GM12865 (cell line): ENCODE measurements around the gene RBX1.
"Not testable (repeated sequence)": the region's sequence is repeated elsewhere in the genome, so short reads cannot be mapped to it uniquely, and the experiment has no call there.

ENCODE experiments used
- DNase-seq: peaks from one replicate; pipeline ENCODE4 v3.0.0; 2010; ENCODE audit warnings: low read depth
- H3K4me3 ChIP-seq: 2 replicates; pipeline ENCODE4 v1.5.1; 2011; ENCODE audit warnings: mild to moderate bottlenecking, low read depth, low read length, control low read depth
- TF ChIP-seq, protein P1 (sequence below): IDR thresholded peaks from 2 replicates; pipeline ENCODE4 v1.5.1; 2011; ENCODE audit warnings: low read length, control low read depth, low read depth, inconsistent platforms; ENCODE audit not compliant: insufficient read depth; ENCODE audit errors: missing control alignments

The RBX1 gene

DNA sequence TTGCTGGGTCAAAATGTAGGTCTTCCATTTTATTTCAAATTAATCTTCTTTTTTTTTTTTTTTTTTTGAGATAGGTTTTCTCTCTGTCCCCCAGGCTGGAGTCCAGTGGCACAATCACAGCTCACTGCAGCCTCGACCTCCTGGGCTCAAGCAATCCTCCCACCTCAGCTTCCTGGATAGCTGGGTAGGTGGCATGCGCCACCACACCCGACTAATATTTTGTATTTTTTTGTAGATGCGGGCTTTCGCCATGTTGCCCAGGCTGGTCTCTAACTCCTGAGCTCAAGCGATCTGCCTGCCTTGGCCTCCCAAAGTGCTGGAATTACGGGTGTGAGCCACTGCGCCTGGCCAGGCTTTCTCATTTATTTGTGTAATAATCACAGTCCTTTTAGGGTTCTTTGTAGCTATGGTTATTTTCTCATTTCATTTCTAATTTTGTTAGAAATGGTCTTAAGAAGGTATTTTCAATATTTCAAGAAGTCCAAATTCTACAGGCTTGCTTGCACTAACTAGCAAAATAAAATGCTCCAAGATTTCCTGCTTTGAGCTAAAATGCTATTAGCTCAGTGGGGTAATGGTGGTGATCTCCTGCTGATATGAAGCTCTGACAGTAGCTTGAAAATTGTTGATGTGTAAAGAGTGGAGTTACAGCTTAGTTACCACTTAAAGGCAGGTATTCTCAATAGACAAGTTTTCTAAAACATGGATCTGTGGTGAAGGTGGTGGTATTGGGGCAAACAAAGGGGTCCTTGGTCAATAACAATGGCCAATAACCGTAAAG, 50.0 kb downstream of the RBX1 start:
- H3K4me3 ChIP-seq, result no peak overlapping the region
- DNase-seq, result no peak
- TF ChIP-seq, protein P1, sequence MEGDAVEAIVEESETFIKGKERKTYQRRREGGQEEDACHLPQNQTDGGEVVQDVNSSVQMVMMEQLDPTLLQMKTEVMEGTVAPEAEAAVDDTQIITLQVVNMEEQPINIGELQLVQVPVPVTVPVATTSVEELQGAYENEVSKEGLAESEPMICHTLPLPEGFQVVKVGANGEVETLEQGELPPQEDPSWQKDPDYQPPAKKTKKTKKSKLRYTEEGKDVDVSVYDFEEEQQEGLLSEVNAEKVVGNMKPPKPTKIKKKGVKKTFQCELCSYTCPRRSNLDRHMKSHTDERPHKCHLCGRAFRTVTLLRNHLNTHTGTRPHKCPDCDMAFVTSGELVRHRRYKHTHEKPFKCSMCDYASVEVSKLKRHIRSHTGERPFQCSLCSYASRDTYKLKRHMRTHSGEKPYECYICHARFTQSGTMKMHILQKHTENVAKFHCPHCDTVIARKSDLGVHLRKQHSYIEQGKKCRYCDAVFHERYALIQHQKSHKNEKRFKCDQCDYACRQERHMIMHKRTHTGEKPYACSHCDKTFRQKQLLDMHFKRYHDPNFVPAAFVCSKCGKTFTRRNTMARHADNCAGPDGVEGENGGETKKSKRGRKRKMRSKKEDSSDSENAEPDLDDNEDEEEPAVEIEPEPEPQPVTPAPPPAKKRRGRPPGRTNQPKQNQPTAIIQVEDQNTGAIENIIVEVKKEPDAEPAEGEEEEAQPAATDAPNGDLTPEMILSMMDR, result no peak

DNA sequence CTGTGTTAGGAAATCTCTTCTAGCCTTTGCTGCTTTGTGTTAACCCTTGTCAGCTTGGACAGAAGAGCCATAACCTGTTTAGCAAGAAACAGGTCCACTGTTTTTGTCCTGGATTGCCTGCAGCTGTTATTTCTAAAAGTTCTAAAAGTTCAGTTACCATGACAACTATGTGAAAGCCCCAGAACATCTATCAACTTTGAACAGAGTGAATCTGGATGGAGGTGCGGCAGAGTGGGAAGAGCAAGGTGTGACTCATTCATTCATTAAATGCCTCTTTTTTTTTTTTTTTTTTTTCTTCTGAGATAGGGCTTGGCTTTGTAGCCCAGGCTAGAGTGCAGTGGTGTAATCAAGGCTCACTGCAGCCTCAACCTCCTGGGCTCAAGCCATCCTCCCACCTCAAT, 50.5 kb downstream of the RBX1 start:
- TF ChIP-seq, protein P1, result no peak
- no peak for DNase-seq
- no peak overlapping the region for H3K4me3 ChIP-seq

DNA sequence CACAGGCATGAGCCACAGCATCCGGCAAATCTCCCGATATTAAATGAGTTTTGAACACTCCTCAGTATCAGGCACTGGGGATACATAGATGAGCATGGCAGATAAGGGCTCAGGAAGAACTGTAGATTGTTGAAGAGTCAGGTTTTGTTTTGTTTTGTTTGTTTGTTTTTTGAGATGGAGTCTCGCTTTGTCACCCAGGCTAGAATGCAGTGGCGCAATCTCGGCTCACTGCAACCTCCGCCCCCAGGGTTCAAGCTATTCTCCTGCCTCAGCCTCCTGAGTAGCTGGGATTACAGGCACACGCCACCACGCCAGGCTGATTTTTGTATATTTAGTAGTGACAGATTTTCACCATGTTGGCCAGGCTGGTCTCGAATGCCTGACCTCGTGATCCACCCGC, 51.2 kb downstream of the RBX1 start:
- not testable (repeated sequence) for DNase-seq, H3K4me3 ChIP-seq

DNA sequence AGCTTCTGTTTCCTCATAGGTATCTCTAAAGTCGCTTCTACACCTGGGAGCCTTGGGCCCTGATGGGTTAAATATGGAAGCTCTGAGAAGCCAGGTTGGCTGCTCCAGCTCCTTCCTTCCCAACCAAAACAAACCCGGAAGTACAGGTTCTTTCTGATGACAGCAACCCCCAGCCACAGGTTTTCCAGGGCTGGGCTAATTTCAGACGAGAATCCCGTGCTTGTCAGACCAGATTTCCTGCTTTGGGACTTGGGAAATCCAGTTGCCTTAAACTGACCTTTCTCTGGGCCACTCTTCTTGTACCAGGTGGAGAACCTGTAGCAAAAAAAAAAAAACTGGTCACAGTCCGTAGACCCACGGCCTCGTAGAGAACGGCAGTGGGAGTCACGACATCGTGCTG, 51.9 kb downstream of the RBX1 start:
- TF ChIP-seq, protein P1, result no peak
- DNase-seq, result no peak
- H3K4me3 ChIP-seq, result no peak overlapping the region

DNA sequence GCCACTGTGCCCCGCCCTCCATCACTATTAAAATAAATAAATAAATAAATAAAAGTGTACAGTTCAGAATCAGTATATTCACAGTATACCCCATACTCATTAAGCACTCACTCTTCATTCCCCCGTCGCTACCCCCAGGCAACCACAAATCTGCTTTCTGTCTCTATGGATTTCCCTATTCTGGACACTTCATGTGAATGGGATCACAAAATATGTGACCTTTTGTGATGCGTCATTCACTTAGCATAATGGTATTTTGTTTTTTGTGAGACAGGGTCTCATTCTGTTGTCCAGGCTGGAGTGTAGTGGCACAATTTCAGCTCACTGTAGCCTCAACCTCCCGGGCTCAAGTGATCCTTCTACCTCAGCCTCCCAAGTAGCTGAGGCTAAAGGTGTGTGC, 52.8 kb downstream of the RBX1 start:
- TF ChIP-seq, protein P1, result no peak
- no peak for DNase-seq
- H3K4me3 ChIP-seq, result no peak overlapping the region

DNA sequence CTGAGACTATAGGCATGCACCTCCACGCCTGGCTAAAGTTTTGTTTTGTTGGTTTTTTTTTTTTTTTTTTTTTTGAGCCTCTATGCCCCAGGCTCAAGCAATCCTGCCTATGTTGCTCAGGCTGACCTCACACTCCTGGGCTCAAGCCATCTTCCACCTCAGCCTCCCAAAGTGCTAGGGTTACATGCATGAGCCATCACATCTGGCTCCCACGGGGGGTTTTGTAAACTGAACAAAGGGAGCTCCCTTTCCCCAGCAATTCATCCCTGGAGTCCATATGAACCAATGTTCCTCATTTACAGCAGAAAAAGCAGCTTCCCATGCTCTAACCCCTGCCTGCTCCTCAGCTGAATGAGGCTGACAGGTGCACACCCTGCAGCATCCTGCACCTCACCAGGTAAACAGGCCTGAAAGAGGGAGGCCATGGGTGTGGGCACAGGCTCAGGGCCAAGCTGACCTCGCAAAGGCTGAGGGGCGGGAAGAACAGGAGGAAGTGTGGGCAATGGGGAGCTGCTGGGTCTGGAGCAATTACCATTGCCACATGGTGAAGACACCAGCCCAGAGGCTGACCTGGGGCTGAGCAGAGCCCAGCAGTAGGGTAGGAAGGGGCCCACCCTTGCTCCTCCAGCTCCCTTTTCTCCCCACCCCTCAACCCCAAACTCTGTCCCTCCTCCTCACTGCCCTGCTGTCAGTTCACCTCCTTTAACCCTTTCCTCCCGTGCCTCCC, 58.2 kb downstream of the RBX1 start:
- TF ChIP-seq, protein P1, result no peak
- H3K4me3 ChIP-seq, result no peak overlapping the region
- DNase-seq, result no peak

DNA sequence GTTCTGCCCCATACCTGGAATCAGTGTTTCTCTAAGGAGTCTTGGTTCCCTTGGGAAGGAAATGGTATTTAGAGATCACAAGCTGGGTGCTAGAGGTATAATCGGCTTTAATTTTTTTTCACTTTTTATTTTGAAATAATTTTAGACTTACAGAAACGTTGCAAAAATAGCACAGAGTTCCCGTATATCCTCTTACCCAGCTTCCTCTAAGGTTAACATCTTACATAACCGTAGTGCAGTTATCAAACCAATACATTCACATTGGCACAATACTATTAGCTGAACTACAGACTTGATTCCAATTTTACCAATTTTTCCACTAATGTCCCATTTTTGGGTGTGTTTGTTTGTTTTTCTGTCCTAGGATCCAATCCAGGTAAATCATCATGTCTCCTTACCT, 63.8 kb downstream of the RBX1 start:
- H3K4me3 ChIP-seq, result no peak overlapping the region
- no peak for DNase-seq
- TF ChIP-seq, protein P1, result no peak
